ENCODE results near the gene EFNA1.

The EFNA1 gene

DNA sequence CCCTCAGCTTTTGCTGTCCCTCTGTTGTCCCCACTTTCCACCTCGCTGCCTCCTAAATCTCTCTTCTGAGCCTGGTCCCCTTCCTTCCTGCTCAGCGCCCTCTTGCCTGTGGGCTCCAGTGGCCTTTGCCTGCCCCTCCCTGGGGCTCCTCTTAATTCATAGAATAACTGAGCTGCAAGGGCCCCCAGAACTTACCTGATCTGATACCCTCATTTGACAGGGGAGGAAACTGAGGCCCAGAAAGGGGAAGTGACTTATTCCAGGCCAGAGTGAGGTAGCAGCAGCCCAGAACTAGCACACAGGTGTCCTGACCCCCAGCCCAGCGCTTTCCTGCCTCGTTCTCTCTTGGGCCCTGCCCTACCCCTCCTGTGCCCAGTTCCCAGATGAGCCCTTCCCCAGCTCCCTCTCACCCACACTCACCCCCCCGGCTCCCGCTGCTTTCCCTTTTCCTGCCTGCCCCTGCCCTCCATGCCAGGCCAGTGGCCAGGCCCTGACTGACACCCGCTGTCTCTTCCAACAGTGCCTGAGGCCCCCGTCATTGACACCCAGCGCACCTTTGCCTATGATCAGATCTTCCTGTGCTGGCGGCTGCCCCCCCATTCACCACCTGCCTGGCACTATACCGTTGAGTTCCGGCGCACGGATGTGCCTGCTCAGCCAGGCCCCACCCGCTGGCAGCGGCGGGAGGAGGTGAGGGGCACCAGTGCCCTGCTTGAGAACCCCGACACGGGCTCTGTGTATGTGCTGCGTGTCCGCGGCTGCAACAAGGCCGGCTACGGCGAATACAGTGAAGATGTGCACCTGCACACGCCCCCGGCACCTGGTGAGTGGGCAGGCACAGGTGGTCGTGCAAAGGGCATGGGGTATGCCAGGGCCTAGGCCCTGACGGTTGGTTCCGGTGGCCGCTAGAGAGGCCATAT is 51.7 kb downstream of the EFNA1 start:
- Histone ChIP-seq H3K4me1 (ENCODE audit: control insufficient read depth in 1 of 2, insufficient read depth in 2 of 2, low read length in 2 of 2) (peaks cover 27 to 42% of the 10 kb centered on the region in 2 donors), H3K9ac (ENCODE audit: low read depth in 1 of 2, low read length in 2 of 2) (no peak overlapping the region), H3K4me3 (ENCODE audit: low read depth in 1 of 2, low read length in 2 of 2) (no peak overlapping the region), H3K9me3 (ENCODE audit: control insufficient read depth in 1 of 2, low read length in 2 of 2) (no peaks in the 10 kb centered on the region), H3K27ac (ENCODE audit: low read depth, low read length) (no peak overlapping the region), H3K36me3 (ENCODE audit: control insufficient read depth in 1 of 2, insufficient read depth in 2 of 2, low read length in 2 of 2) (no peaks in the 10 kb centered on the region), H3K27me3 (ENCODE audit: control insufficient read depth in 1 of 2, insufficient read depth in 2 of 2, low read length in 2 of 2) (no peaks in the 10 kb centered on the region)

GRCh38 chr1:155181371-155182051 is 53.8 kb downstream of the EFNA1 start:
- H3K27ac ChIP-seq (ENCODE audit: low read depth, low read length) = no peak overlapping the region
- H3K4me3 ChIP-seq (ENCODE audit: low read depth in 1 of 2, low read length in 2 of 2) = no peak overlapping the region
- H3K36me3 ChIP-seq (ENCODE audit: control insufficient read depth in 1 of 2, insufficient read depth in 2 of 2, low read length in 2 of 2) = no peaks in the 10 kb centered on the region
- peaks cover 39 to 52% of the 10 kb centered on the region in 2 donors for H3K4me1 ChIP-seq (ENCODE audit: control insufficient read depth in 1 of 2, insufficient read depth in 2 of 2, low read length in 2 of 2)
- no peaks in the 10 kb centered on the region for H3K9me3 ChIP-seq (ENCODE audit: control insufficient read depth in 1 of 2, low read length in 2 of 2)
- no peak overlapping the region for H3K9ac ChIP-seq (ENCODE audit: low read depth in 1 of 2, low read length in 2 of 2)
- H3K27me3 ChIP-seq (ENCODE audit: control insufficient read depth in 1 of 2, insufficient read depth in 2 of 2, low read length in 2 of 2) = no peaks in the 10 kb centered on the region

DNA sequence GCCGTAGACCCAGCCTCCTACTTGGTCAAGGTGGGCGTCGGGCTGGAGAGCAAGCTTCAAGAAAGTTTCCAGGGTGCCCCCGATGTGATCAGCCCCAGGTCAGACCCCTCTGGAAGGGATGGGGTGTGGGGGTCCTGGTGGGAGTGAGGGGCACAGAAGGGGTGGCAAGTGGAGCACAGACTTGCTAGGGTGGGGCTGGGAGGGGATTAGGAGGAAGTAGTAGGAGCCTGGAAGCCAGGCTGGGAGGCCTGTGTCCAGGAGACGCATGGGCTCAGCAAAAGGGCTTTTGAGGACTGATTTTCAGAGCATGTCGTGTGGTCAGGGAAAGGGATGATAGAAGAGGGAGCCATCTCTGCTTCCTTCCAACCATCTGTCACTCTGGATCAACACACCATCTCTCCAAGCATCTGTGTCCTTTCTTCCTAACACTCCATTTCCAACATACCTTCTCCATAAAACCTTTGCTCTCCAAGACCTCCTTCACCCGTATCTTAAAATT is 54.4 kb downstream of the EFNA1 start:
- Histone ChIP-seq H3K36me3 (ENCODE audit: control insufficient read depth in 1 of 2, insufficient read depth in 2 of 2, low read length in 2 of 2) (no peaks in the 10 kb centered on the region), H3K27ac (ENCODE audit: low read depth, low read length) (no peak overlapping the region), H3K4me1 (ENCODE audit: control insufficient read depth in 1 of 2, insufficient read depth in 2 of 2, low read length in 2 of 2) (peaks cover 40 to 53% of the 10 kb centered on the region in 2 donors), H3K4me3 (ENCODE audit: low read depth in 1 of 2, low read length in 2 of 2) (no peak overlapping the region), H3K27me3 (ENCODE audit: control insufficient read depth in 1 of 2, insufficient read depth in 2 of 2, low read length in 2 of 2) (no peaks in the 10 kb centered on the region), H3K9me3 (ENCODE audit: control insufficient read depth in 1 of 2, low read length in 2 of 2) (no peaks in the 10 kb centered on the region), H3K9ac (ENCODE audit: low read depth in 1 of 2, low read length in 2 of 2) (no peak overlapping the region)

DNA sequence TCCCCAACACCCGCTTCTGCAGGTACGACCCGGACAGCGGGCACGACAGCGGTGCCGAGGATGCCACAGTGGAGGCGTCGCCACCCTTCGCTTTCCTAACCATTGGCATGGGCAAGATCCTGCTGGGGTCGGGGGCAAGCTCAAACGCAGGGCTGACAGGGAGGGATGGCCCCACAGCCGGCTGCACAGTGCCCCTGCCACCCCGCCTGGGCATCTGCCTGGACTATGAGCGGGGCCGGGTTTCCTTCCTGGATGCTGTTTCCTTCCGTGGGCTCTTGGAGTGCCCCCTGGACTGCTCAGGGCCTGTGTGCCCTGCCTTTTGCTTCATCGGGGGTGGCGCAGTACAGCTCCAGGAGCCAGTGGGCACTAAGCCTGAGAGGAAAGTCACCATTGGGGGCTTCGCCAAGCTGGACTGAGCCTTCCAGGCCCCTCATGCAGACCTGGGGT is 56.1 kb downstream of the EFNA1 start:
- Histone ChIP-seq H3K27me3 (ENCODE audit: control insufficient read depth in 1 of 2, insufficient read depth in 2 of 2, low read length in 2 of 2) (no peaks in the 10 kb centered on the region), H3K27ac (ENCODE audit: low read depth, low read length) (no peak overlapping the region), H3K9ac (ENCODE audit: low read depth in 1 of 2, low read length in 2 of 2) (no peak overlapping the region), H3K4me1 (ENCODE audit: control insufficient read depth in 1 of 2, insufficient read depth in 2 of 2, low read length in 2 of 2) (peaks cover 43 to 58% of the 10 kb centered on the region in 2 donors), H3K4me3 (ENCODE audit: low read depth in 1 of 2, low read length in 2 of 2) (no peak overlapping the region), H3K36me3 (ENCODE audit: control insufficient read depth in 1 of 2, insufficient read depth in 2 of 2, low read length in 2 of 2) (no peaks in the 10 kb centered on the region), H3K9me3 (ENCODE audit: control insufficient read depth in 1 of 2, low read length in 2 of 2) (no peaks in the 10 kb centered on the region)

- Histone ChIP-seq H3K4me3 (ENCODE audit: low read depth in 1 of 2, low read length in 2 of 2) (no peak overlapping the region), H3K4me1 (ENCODE audit: control insufficient read depth in 1 of 2, insufficient read depth in 2 of 2, low read length in 2 of 2) (peaks cover 40 to 52% of the 10 kb centered on the region in 2 donors), H3K36me3 (ENCODE audit: control insufficient read depth in 1 of 2, insufficient read depth in 2 of 2, low read length in 2 of 2) (no peaks in the 10 kb centered on the region), H3K27me3 (ENCODE audit: control insufficient read depth in 1 of 2, insufficient read depth in 2 of 2, low read length in 2 of 2) (no peaks in the 10 kb centered on the region), H3K9ac (ENCODE audit: low read depth in 1 of 2, low read length in 2 of 2) (no peak overlapping the region), H3K27ac (ENCODE audit: low read depth, low read length) (no peak overlapping the region), H3K9me3 (ENCODE audit: control insufficient read depth in 1 of 2, low read length in 2 of 2) (no peaks in the 10 kb centered on the region)
These were observed 56.7 kb downstream of the EFNA1 start for GRCh38 chr1:155184351-155184811.
